HCT116 (cell line): ENCODE results near the gene ATP5F1D. TPM values are rescaled to one million over a fixed set of nuclear protein-coding genes. Genes with fewer than 3 reads are reported as not detected.

Experiments
- ATAC-seq: fragments of 200-7000 bp; cut with Tn5 transposase; 2 replicates; pipeline ENCODE4 v1.9.1; 2020; ENCODE audit warnings: mild to moderate bottlenecking, moderate library complexity
- BruUV-seq: library from RNA; stranded (reverse); fragments of 400-500 nt; replicated peaks from 2 replicates; lab custom pipeline; 2021; lab: Mats Ljungman, UMichigan
- CTCF ChIA-PET: fragments of 300-600 bp; sonication (Branson Sonifier 250); formaldehyde crosslinking; loops from one replicate; lab custom pipeline; 2021; ENCODE audit warnings: antibody characterized with exemption; lab: Charles Lee
- POLR2A ChIA-PET: fragments of 300-600, 350-600 bp; sonication (Branson Sonifier 250); formaldehyde crosslinking; loops from one replicate; lab custom pipeline; 2021; ENCODE audit warnings: antibody characterized with exemption; lab: Charles Lee
- RAD21 ChIA-PET, 2 experiments: fragments of 300-600 bp; sonication (Branson Sonifier 250); formaldehyde crosslinking; loops; one replicate each; lab custom pipeline; 2023; ENCODE audit warnings: low total read pairs in 2 of 2; ENCODE audit not compliant: uncharacterized antibody in 2 of 2, unreplicated experiment in 2 of 2, low non-redundant PET in 1 of 2; lab: Charles Lee
- DNase-seq: peaks from one replicate; pipeline ENCODE4 v3.0.0-alpha.2; 2010; ENCODE audit warnings: low read depth, low spot score
- H2AFZ ChIP-seq: fragments of 200-600 bp; shearing (Covaris generic), sonication (generic); 2 replicates; pipeline ENCODE4 v1.6.1; 2017; ENCODE audit warnings: low read depth, mixed run types, mixed read lengths, antibody characterized with exemption, low read length; ENCODE audit not compliant: poor library complexity, severe bottlenecking
- H3K27ac ChIP-seq: 2 replicates; pipeline ENCODE4 v1.5.1; 2012; ENCODE audit warnings: low read depth, low read length
- H3K27me3 ChIP-seq: fragments of 200-600 bp; sonication (generic); 2 replicates; pipeline ENCODE4 v1.6.1; 2016; ENCODE audit warnings: mixed run types, low read length, mixed read lengths; ENCODE audit not compliant: insufficient read depth
- H3K36me3 ChIP-seq, 2 experiments: fragments of 200-500 bp in 1 of 2; fragments of 200-600 bp in 1 of 2; sonication (Bioruptor generic) in 1 of 2; sonication (generic) in 1 of 2; 2 replicates each; pipeline versions ENCODE4 v1.5.1 to v1.6.1; 2014 to 2016; ENCODE audit warnings: low read length in 2 of 2, inconsistent platforms in 1 of 2, mixed read lengths in 1 of 2, mixed run types in 1 of 2; ENCODE audit not compliant: insufficient read depth in 2 of 2, control insufficient read depth in 1 of 2
- H3K4me1 ChIP-seq, 2 experiments: fragments of 200-600 bp in 1 of 2; sonication (generic) in 1 of 2; 2 replicates each; pipeline versions ENCODE4 v1.5.1 to v1.6.1; 2012 to 2017; ENCODE audit warnings: low read length in 2 of 2, inconsistent platforms in 1 of 2, mild to moderate bottlenecking in 1 of 2, mixed read lengths in 1 of 2, mixed run types in 1 of 2, moderate library complexity in 1 of 2; ENCODE audit not compliant: insufficient read depth in 2 of 2, control insufficient read depth in 1 of 2
- H3K4me2 ChIP-seq: fragments of 200-600 bp; sonication (generic); 2 replicates; pipeline ENCODE4 v1.6.1; 2017; ENCODE audit warnings: mixed run types, low read length, mixed read lengths
- H3K4me3 ChIP-seq, 2 experiments: fragments of 200-600 bp in 1 of 2; sonication (generic) in 1 of 2; replicated peaks in 1 of 2; 2 replicates each; pipeline ENCODE4 v1.5.1; 2011 to 2016; ENCODE audit warnings: low read length in 2 of 2, control low read depth in 1 of 2, low read depth in 1 of 2, mild to moderate bottlenecking in 1 of 2, mixed read lengths in 1 of 2, mixed run types in 1 of 2
- H3K79me2 ChIP-seq: fragments of 200-600 bp; sonication (generic); 2 replicates; pipeline ENCODE4 v1.6.1; 2017; ENCODE audit warnings: mild to moderate bottlenecking, mixed run types, low read length, moderate library complexity, mixed read lengths; ENCODE audit not compliant: insufficient read depth
- H3K9ac ChIP-seq: fragments of 200-600 bp; sonication (generic); 2 replicates; pipeline ENCODE4 v1.6.1; 2016; ENCODE audit warnings: low read length, mixed read lengths
- H3K9me2 ChIP-seq: fragments of 200-600 bp; sonication (generic), shearing (Covaris generic); 2 replicates; pipeline ENCODE4 v1.6.1; 2017; ENCODE audit warnings: mixed run types, mild to moderate bottlenecking, moderate library complexity; ENCODE audit not compliant: insufficient read depth
- H3K9me3 ChIP-seq, 2 experiments: fragments of 200-500 bp in 1 of 2; fragments of 200-600 bp in 1 of 2; sonication (Bioruptor generic) in 1 of 2; sonication (generic) in 1 of 2; 2 replicates each; pipeline ENCODE4 v1.6.1; 2014 to 2017; ENCODE audit warnings: low read length in 2 of 2, mixed read lengths in 2 of 2, inconsistent platforms in 1 of 2, low read depth in 1 of 2, mild to moderate bottlenecking in 1 of 2, mixed run types in 1 of 2, moderate library complexity in 1 of 2; ENCODE audit not compliant: control insufficient read depth in 1 of 2, insufficient read depth in 1 of 2
- H4K20me1 ChIP-seq: fragments of 200-600 bp; sonication (generic), shearing (Covaris generic); 2 replicates; pipeline ENCODE4 v1.6.1; 2017; ENCODE audit warnings: mixed run types, mild to moderate bottlenecking, moderate library complexity; ENCODE audit not compliant: insufficient read depth
- CBX3 ChIP-seq: IDR thresholded peaks from 2 replicates; pipeline ENCODE4 v1.6.1; 2012; ENCODE audit warnings: low read depth
- CEBPB ChIP-seq: IDR thresholded peaks from 2 replicates; pipeline ENCODE4 v1.6.1; 2012; ENCODE audit warnings: low read depth
- EZH2 ChIP-seq: fragments of 200-600 bp; sonication (generic); IDR thresholded peaks from 2 replicates; pipeline ENCODE4 v1.6.1; 2017; ENCODE audit warnings: antibody characterized with exemption, mixed run types
- EZH2phosphoT487 ChIP-seq: fragments of 200-600 bp; IDR thresholded peaks from 2 replicates; pipeline ENCODE4 v1.6.1; 2018; ENCODE audit warnings: antibody characterized with exemption, borderline replicate concordance
- RAD21 ChIP-seq: IDR thresholded peaks from 2 replicates; pipeline ENCODE4 v1.6.1; 2012; ENCODE audit warnings: low read depth, mild to moderate bottlenecking
- SP1 ChIP-seq: IDR thresholded peaks from 2 replicates; pipeline ENCODE4 v1.6.1; 2012; ENCODE audit warnings: low read depth
- ZBTB33 ChIP-seq: IDR thresholded peaks from 2 replicates; pipeline ENCODE4 v1.6.1; 2011; ENCODE audit warnings: mild to moderate bottlenecking, low read length, moderate library complexity; ENCODE audit not compliant: insufficient replicate concordance; ENCODE audit errors: extremely low read depth
- ZNF274 ChIP-seq: fragments of 200-500 bp; sonication (Bioruptor generic); IDR thresholded peaks from 2 replicates; pipeline ENCODE4 v1.6.1; 2014; ENCODE audit warnings: mild to moderate bottlenecking, low read depth, low read length, inconsistent platforms
- intact Hi-C: fragments of 100-400 bp; cut with micrococcal nuclease; formaldehyde crosslinking; loops from 2 replicates; pipeline ENCODE4 v1.10.0; 2022
- total RNA-seq: library from RNA; stranded (reverse); gene quantifications from one replicate; pipeline ENCODE4 v1.2.1, GENCODE V29; 2021; ENCODE audit not compliant: unreplicated experiment

The ATP5F1D gene
- total RNA-seq, 1 experiment from 2014 or later = 428 TPM

- RAD21 ChIA-PET = no interaction called here
- no TSS peak for BruUV-seq
- Histone ChIP-seq H3K9ac (peak overlapping the region; percentile 95), H3K27me3 (no peaks in the 10 kb centered on the region), H3K36me3 (peaks cover 3 to 16% of the 10 kb centered on the region in 2 experiments; a peak in 3 of 4 replicates), H3K27ac (peak overlapping the region; percentile 94), H3K4me1 (peaks cover 30 to 58% of the 10 kb centered on the region in 2 experiments), H3K9me3 (no peaks in the 10 kb centered on the region), H3K9me2 (no peaks in the 10 kb centered on the region), H3K79me2 (peaks cover 22% of the 10 kb centered on the region; the same call in 1 of the 2 replicates), H3K4me2 (peak overlapping the region; percentile 94), H3K4me3 (peak overlapping the region; percentile 83 to 96), H4K20me1 (no peaks in the 10 kb centered on the region), H2AFZ (no peak overlapping the region)
- no peak for DNase-seq
- CTCF ChIA-PET = no interaction called here
- no peak for ATAC-seq
- intact Hi-C loops = no loop called here
- TF ChIP-seq ZNF274 (no peak), SP1 (no peak), CBX3 (no peak), EZH2phosphoT487 (no peak), CEBPB (no peak), EZH2 (no peak), RAD21 (no peak), ZBTB33 (no peak)
- POLR2A ChIA-PET = interaction anchor here (0.9 kb wide), 1 partner anchor 9 kb away, joined by 3 read pairs; no protein-coding TSS in a partner anchor
Measured at GRCh38 chr19:1236576-1236975, 5.0 kb upstream of the ATP5F1D start.
